GM23338 (cell line): ENCODE measurements around the gene GALM. TPM values are rescaled to one million over a fixed set of nuclear protein-coding genes. Genes with fewer than 3 reads are reported as not detected.

Experiments
- ATAC-seq: fragments of 200-7000 bp; cut with Tn5 transposase; 3 replicates; pipeline ENCODE4 v1.9.1; 2020
- DNase-seq: peaks from one replicate; pipeline ENCODE4 v3.0.0-alpha.2; 2015; ENCODE audit warnings: low spot score
- H2AFZ ChIP-seq: fragments of 200-600 bp; sonication (generic); 2 replicates; pipeline ENCODE4 v1.8.0; 2016; ENCODE audit warnings: antibody characterized with exemption, mild to moderate bottlenecking, moderate library complexity
- H3F3A ChIP-seq: fragments of 200-600 bp; sonication (generic); replicated peaks from 2 replicates; pipeline ENCODE4 v1.8.0; 2017; ENCODE audit warnings: antibody characterized with exemption, mixed run types, low read depth
- H3K27ac ChIP-seq: fragments of 200-600 bp; sonication (generic); 2 replicates; pipeline ENCODE4 v1.6.1; 2016; ENCODE audit warnings: low read depth
- H3K27me3 ChIP-seq: fragments of 200-600 bp; sonication (generic); 2 replicates; pipeline ENCODE4 v1.8.0; 2016; ENCODE audit warnings: mild to moderate bottlenecking, mixed run types, moderate library complexity; ENCODE audit not compliant: insufficient read depth
- H3K36me3 ChIP-seq: fragments of 200-600 bp; sonication (generic); 2 replicates; pipeline ENCODE4 v1.8.0; 2016; ENCODE audit warnings: mild to moderate bottlenecking; ENCODE audit not compliant: insufficient read depth
- H3K4me1 ChIP-seq: fragments of 200-600 bp; sonication (generic); 2 replicates; pipeline ENCODE4 v1.8.0; 2016; ENCODE audit warnings: mild to moderate bottlenecking, moderate library complexity; ENCODE audit not compliant: insufficient read depth
- H3K4me2 ChIP-seq: fragments of 200-600 bp; sonication (generic); 2 replicates; pipeline ENCODE4 v1.7.1; 2017; ENCODE audit warnings: mixed run types
- H3K4me3 ChIP-seq: fragments of 200-600 bp; sonication (generic); 2 replicates; pipeline ENCODE4 v1.6.1; 2016; ENCODE audit warnings: mixed run types
- H3K79me2 ChIP-seq: fragments of 200-600 bp; sonication (generic); replicated peaks from 2 replicates; pipeline ENCODE4 v1.8.0; 2017; ENCODE audit warnings: mild to moderate bottlenecking; ENCODE audit not compliant: insufficient read depth
- H3K9me2 ChIP-seq: fragments of 200-600 bp; sonication (generic); 2 replicates; pipeline ENCODE4 v1.8.0; 2017; ENCODE audit not compliant: insufficient read depth
- H4K20me1 ChIP-seq: fragments of 200-600 bp; sonication (generic); replicated peaks from 2 replicates; pipeline ENCODE4 v1.8.0; 2017; ENCODE audit warnings: mild to moderate bottlenecking; ENCODE audit not compliant: insufficient read depth
- H3K27ac Mint-ChIP-seq: 2 replicates; pipeline ENCODE4 v1.8.0; 2020; ENCODE audit warnings: inconsistent platforms, mild to moderate bottlenecking, moderate library complexity, mixed read lengths
- H3K27me3 Mint-ChIP-seq: 3 replicates; pipeline ENCODE4 v1.8.0; 2022; ENCODE audit warnings: low read depth, mild to moderate bottlenecking, moderate library complexity, mixed read lengths, inconsistent platforms; ENCODE audit not compliant: insufficient read depth, poor library complexity
- H3K36me3 Mint-ChIP-seq: 3 replicates; pipeline ENCODE4 v1.8.0; 2021; ENCODE audit warnings: low read depth, mild to moderate bottlenecking, inconsistent platforms, moderate library complexity, mixed read lengths
- H3K4me1 Mint-ChIP-seq: 3 replicates; pipeline ENCODE4 v1.8.0; 2020; ENCODE audit warnings: mild to moderate bottlenecking, inconsistent platforms, mixed read lengths
- H3K4me3 Mint-ChIP-seq: 3 replicates; pipeline ENCODE4 v1.8.0; 2021; ENCODE audit warnings: moderate library complexity, mild to moderate bottlenecking, inconsistent platforms, mixed read lengths
- H3K9me3 Mint-ChIP-seq: 3 replicates; pipeline ENCODE4 v1.8.0; 2020; ENCODE audit warnings: moderate library complexity, mild to moderate bottlenecking, inconsistent platforms, mixed read lengths
- CREB1 ChIP-seq: fragments of 250-450 bp; sonication (Bioruptor Pico); IDR thresholded peaks from 2 replicates; pipeline ENCODE4 v1.5.0; 2020; ENCODE audit warnings: low read depth, mild to moderate bottlenecking, moderate library complexity
- NANOG ChIP-seq: IDR thresholded peaks from 2 replicates; pipeline ENCODE4 v1.6.1; 2016; ENCODE audit warnings: antibody characterized with exemption, borderline replicate concordance
- POLR2AphosphoS5 ChIP-seq: IDR thresholded peaks from 2 replicates; pipeline ENCODE4 v1.6.1; 2016; ENCODE audit warnings: antibody characterized with exemption, low read depth
- REST ChIP-seq: IDR thresholded peaks from one replicate; pipeline ENCODE4 v1.6.1; 2018; ENCODE audit warnings: antibody characterized with exemption; ENCODE audit not compliant: unreplicated experiment
- ZNF114 ChIP-seq: fragments of 250-450 bp; sonication (Bioruptor Pico); IDR thresholded peaks from 2 replicates; pipeline ENCODE4 v1.5.0; 2020; ENCODE audit warnings: mild to moderate bottlenecking, moderate library complexity
- polyA plus RNA-seq: library from polyadenylated mRNA; unstranded; fragments of >200 nt; fragmentation: Nextera tagmentation; extraction: Ambion mirVana; gene quantifications from 2 replicates; pipeline ENCODE4 v1.2.1, GENCODE V29; 2016
- total RNA-seq: library from RNA; depleted of rRNA; stranded (reverse); fragments of >200 nt; shearing (Covaris generic); gene quantifications from 2 replicates; pipeline ENCODE4 v1.2.3, GENCODE V29; 2014
- TF ChIP-seq, protein P1 (sequence below), 2 experiments: fragments of 200-600 bp in 1 of 2; sonication (generic) in 1 of 2; conservative IDR thresholded peaks; 2 replicates each; pipeline versions ENCODE4 v1.5.1 to v1.6.1; 2016 to 2017; ENCODE audit warnings: antibody characterized with exemption in 2 of 2, low read depth in 2 of 2, mild to moderate bottlenecking in 2 of 2, moderate library complexity in 1 of 2
- TF ChIP-seq, protein P2 (sequence below): fragments of 250-450 bp; sonication (Bioruptor Pico); IDR thresholded peaks from 2 replicates; pipeline ENCODE4 v1.5.0; 2020; ENCODE audit warnings: mild to moderate bottlenecking, moderate library complexity

The GALM gene
- total and polyA plus RNA-seq, 2 experiments from 2014 or later: 9.3 to 21.6 TPM

DNA sequence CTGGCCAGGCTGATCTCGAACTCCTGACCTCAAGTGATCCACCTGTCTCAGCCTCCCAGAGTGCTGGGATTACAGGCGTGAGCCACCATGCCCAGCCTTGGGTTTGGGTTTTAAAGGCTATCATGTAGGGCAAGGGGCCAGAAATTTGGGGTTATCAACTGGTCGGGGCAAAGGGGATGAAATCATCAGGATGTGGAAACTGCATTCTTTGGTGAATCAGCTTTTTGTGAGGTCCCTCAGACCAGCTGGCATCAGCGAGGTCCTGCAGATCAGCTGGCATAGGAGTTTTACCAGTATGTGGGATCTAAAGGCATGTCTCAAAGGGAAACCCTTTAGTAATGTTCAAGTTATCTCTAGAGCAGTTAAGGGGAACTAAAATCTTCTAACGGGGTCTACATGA is 105.7 kb downstream of the GALM start (continued):
- TF ChIP-seq, protein P1, sequence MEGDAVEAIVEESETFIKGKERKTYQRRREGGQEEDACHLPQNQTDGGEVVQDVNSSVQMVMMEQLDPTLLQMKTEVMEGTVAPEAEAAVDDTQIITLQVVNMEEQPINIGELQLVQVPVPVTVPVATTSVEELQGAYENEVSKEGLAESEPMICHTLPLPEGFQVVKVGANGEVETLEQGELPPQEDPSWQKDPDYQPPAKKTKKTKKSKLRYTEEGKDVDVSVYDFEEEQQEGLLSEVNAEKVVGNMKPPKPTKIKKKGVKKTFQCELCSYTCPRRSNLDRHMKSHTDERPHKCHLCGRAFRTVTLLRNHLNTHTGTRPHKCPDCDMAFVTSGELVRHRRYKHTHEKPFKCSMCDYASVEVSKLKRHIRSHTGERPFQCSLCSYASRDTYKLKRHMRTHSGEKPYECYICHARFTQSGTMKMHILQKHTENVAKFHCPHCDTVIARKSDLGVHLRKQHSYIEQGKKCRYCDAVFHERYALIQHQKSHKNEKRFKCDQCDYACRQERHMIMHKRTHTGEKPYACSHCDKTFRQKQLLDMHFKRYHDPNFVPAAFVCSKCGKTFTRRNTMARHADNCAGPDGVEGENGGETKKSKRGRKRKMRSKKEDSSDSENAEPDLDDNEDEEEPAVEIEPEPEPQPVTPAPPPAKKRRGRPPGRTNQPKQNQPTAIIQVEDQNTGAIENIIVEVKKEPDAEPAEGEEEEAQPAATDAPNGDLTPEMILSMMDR (conservative IDR thresholded peaks at IDR 0.05; ENCODE audit: low read depth in 2 of 2): no peak
- no peak for TF ChIP-seq REST

GRCh38 chr2:38775097-38775920 is 109.4 kb downstream of the GALM start:
- Mint-ChIP-seq H3K4me3 (no peak overlapping the region), H3K27ac (no peak overlapping the region), H3K9me3 (no peaks in the 10 kb centered on the region), H3K27me3 (peaks cover 6% of the 10 kb centered on the region), H3K4me1 (no peaks in the 10 kb centered on the region), H3K36me3 (peaks cover 2% of the 10 kb centered on the region; the same call in 2 of the 3 replicates)
- H4K20me1 ChIP-seq: no peaks in the 10 kb centered on the region
- H3K79me2 ChIP-seq: 0 out of 2 replicates have a peak, but pooled peaks cover 8% of the 10 kb centered on the region
- H3K36me3 ChIP-seq: no peaks in the 10 kb centered on the region
- H3K4me1 ChIP-seq: peaks cover 4% of the 10 kb centered on the region; the same call in 1 of the 2 replicates
- H3K27me3 ChIP-seq: no peaks in the 10 kb centered on the region
- ATAC-seq (no peak), DNase-seq (no peak)
- no peaks in the 10 kb centered on the region for H3K9me2 ChIP-seq
- no peak overlapping the region for H3K4me3 ChIP-seq
- no peak overlapping the region for H3K27ac ChIP-seq
- H3K4me2 ChIP-seq: no peak overlapping the region
- H2AFZ ChIP-seq: 0 out of 2 replicates have a peak overlapping the region, but pooled peaks have one; percentile 23
- no peaks in the 10 kb centered on the region for H3F3A ChIP-seq
- no peak for TF ChIP-seq NANOG
- TF ChIP-seq, protein P2, sequence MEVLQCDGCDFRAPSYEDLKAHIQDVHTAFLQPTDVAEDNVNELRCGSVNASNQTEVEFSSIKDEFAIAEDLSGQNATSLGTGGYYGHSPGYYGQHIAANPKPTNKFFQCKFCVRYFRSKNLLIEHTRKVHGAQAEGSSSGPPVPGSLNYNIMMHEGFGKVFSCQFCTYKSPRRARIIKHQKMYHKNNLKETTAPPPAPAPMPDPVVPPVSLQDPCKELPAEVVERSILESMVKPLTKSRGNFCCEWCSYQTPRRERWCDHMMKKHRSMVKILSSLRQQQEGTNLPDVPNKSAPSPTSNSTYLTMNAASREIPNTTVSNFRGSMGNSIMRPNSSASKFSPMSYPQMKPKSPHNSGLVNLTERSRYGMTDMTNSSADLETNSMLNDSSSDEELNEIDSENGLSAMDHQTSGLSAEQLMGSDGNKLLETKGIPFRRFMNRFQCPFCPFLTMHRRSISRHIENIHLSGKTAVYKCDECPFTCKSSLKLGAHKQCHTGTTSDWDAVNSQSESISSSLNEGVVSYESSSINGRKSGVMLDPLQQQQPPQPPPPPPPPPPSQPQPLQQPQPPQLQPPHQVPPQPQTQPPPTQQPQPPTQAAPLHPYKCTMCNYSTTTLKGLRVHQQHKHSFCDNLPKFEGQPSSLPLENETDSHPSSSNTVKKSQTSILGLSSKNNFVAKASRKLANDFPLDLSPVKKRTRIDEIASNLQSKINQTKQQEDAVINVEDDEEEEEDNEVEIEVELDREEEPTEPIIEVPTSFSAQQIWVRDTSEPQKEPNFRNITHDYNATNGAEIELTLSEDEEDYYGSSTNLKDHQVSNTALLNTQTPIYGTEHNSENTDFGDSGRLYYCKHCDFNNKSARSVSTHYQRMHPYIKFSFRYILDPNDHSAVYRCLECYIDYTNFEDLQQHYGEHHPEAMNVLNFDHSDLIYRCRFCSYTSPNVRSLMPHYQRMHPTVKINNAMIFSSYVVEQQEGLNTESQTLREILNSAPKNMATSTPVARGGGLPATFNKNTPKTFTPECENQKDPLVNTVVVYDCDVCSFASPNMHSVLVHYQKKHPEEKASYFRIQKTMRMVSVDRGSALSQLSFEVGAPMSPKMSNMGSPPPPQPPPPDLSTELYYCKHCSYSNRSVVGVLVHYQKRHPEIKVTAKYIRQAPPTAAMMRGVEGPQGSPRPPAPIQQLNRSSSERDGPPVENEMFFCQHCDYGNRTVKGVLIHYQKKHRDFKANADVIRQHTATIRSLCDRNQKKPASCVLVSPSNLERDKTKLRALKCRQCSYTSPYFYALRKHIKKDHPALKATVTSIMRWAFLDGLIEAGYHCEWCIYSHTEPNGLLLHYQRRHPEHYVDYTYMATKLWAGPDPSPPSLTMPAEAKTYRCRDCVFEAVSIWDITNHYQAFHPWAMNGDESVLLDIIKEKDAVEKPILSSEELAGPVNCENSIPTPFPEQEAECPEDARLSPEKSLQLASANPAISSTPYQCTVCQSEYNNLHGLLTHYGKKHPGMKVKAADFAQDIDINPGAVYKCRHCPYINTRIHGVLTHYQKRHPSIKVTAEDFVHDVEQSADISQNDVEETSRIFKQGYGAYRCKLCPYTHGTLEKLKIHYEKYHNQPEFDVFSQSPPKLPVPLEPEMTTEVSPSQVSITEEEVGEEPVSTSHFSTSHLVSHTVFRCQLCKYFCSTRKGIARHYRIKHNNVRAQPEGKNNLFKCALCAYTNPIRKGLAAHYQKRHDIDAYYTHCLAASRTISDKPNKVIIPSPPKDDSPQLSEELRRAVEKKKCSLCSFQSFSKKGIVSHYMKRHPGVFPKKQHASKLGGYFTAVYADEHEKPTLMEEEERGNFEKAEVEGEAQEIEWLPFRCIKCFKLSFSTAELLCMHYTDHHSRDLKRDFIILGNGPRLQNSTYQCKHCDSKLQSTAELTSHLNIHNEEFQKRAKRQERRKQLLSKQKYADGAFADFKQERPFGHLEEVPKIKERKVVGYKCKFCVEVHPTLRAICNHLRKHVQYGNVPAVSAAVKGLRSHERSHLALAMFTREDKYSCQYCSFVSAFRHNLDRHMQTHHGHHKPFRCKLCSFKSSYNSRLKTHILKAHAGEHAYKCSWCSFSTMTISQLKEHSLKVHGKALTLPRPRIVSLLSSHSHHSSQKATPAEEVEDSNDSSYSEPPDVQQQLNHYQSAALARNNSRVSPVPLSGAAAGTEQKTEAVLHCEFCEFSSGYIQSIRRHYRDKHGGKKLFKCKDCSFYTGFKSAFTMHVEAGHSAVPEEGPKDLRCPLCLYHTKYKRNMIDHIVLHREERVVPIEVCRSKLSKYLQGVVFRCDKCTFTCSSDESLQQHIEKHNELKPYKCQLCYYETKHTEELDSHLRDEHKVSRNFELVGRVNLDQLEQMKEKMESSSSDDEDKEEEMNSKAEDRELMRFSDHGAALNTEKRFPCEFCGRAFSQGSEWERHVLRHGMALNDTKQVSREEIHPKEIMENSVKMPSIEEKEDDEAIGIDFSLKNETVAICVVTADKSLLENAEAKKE (CRISPR knock-in tag): no peak
- TF ChIP-seq CREB1: no peak
- TF ChIP-seq POLR2AphosphoS5: no peak
- TF ChIP-seq REST: no peak
- TF ChIP-seq ZNF114 (CRISPR knock-in tag): no peak
